ENCODE data around the gene BRICD5.
A peak's percentile ranks its signal among the peaks of the same experiment; 100 is the strongest.

Gene BRICD5

DNA sequence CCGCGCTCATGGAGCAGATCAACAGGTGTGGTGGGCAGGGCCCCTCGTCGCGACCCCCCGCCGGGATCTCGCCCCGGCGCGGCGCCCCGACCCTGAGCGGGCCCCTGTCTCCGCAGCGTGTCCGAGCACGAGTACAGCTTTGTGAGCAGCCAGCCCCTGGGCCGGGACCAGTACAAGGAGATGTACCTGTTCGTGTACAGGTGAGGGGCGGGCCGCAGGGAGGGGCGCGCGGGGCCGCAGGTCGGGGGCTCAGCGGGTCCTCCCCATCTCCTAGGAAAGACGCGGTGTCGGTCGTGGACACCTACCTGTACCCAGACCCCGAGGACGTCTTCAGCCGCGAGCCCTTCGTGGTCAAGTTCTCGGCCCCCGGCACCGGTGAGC, 26.4 kb upstream of the BRICD5 start:
- no peak for FAIRE-seq

DNA sequence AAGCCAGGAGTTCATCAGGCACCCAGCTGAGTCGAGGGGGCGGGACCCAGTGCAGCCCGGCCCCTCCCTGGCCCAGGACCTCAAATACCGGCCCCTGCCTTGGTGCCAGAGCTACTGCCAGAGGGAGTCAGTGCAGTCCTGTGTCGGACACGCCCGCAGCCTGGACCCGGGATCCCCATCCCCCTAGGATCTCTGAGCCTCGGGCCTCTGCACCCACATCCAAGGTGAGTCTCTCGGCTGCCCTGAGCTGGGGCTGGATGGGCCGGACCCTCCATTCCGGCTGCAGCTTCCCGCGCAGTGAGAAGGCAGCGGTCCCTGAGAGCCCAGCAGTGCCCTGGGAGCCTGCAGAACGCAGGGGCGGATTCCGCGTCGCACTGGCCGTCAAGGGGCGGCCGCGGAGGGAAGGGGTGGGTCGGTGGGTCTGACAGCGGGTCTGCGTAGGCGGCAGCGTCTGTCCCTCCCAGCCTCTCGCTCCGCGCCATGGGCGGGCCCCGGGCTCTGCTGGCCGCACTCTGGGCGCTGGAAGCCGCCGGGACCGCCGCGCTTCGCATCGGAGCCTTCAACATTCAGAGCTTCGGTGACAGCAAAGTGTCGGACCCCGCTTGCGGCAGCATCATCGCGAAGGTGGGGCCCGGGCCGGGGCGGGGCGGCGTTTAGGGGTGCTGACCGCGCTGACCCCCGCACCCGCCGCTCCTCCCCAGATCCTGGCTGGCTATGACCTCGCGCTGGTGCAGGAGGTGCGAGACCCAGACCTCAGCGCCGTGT, 25.9 kb upstream of the BRICD5 start, which contains the start of gene DNASE1L2:
Gene DNASE1L2, plus strand, starts transcription at position 108 of the 765 bp plus-strand sequence. Its CDS starts 373 bp downstream, at position 481.
- no peak for FAIRE-seq

DNA sequence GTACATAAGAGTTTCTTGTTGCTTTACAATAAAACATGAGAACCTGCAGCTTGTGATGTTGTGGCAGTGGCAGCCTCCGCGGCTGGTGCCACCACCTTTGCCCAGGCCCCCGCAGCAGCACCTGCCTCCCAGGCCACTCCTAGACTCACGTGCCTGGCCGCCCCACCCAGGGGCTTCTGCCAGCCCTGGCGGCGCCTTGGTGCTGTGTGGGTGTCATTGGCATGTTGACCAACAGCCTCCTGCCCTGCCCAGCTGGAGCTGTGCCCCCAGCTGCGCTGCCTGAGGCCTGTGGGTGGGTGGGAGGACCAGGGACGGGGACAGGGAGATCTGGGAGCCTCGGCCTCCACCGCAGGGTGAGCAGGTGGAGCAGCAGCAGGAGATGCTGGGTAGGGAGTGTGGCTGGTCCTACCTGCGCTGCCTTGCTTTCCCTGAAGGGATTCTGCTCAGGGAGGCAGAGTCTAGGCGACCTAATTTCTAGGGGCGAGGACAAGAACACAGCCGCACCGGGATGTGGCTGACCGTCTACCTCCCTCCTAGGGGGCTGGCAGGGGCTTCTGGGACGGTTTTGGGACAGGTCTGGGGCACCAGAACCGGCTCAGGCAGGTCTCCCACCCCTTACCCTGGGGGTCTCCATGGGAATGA, 25.2 kb upstream of the BRICD5 start:
- no peak for FAIRE-seq

DNA sequence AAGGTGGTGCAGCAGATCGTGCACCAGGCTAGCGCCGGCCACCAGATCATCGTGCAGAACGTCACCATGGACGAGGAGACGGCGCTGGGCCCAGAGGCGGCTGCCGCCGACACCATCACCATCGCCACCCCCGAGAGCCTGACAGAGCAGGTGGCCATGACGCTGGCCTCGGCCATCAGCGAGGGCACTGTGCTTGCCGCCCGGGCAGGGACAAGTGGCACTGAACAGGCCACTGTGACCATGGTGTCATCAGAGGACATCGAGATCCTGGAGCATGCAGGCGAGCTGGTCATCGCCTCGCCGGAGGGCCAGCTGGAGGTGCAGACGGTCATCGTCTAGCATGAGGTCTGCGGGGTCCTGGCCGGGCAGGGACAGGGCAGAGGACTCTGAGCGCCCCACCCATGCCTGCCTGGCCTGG, 24.6 kb upstream of the BRICD5 start:
- no peak for FAIRE-seq

DNA sequence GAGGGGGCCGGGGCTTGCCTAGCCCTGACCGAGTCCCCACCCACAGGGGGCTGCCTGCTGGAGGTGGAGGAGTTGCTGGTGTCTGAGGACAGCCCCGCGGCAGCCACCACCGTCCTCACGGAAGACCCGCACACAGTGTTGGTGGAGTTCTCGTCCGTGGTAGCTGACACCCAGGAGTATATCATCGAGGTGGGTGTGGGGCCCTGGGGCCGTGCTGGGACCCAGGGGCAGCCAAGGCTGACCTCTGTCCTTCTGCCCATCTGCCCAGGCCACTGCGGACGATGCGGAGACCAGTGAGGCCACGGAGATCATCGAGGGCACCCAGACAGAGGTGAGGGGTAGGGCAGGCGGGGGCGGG, 24.1 kb upstream of the BRICD5 start:
- no peak for FAIRE-seq

DNA sequence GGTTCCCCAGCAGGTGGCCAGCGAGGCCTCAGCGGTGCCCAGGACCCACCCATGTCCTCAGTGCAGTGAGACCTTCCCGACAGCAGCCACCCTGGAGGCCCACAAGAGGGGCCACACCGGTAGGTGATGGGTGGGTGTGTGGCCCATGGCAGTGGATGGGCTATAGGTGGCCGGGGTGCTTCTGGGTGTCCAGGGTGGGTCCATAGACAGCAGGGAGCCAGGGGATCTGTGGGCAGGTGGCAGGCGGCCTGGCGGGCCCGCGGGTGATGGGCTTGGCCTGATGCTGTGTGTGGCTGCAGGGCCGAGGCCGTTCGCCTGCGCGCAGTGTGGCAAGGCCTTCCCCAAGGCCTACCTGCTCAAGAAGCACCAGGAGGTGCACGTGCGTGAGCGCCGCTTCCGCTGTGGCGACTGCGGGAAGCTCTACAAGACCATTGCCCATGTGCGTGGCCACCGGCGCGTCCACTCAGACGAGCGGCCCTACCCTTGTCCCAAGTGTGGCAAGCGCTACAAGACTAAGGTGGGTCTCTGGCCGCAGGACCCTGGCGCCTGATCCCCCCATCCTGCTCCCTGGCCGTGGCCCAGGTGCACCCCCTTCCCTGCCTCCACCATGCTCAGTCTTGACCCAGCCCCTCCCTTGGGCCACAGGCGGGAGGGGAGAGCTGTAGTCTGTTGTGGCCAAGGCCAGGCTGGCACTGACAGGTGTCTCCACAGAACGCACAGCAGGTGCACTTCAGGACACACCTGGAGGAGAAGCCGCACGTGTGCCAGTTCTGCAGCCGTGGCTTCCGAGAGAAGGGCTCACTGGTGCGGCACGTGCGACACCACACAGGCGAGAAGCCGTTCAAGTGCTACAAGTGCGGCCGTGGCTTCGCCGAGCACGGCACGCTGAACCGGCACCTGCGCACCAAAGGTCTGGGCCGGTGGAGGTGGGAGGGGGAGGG, 23.5 kb upstream of the BRICD5 start:
- FAIRE-seq, result no peak

DNA sequence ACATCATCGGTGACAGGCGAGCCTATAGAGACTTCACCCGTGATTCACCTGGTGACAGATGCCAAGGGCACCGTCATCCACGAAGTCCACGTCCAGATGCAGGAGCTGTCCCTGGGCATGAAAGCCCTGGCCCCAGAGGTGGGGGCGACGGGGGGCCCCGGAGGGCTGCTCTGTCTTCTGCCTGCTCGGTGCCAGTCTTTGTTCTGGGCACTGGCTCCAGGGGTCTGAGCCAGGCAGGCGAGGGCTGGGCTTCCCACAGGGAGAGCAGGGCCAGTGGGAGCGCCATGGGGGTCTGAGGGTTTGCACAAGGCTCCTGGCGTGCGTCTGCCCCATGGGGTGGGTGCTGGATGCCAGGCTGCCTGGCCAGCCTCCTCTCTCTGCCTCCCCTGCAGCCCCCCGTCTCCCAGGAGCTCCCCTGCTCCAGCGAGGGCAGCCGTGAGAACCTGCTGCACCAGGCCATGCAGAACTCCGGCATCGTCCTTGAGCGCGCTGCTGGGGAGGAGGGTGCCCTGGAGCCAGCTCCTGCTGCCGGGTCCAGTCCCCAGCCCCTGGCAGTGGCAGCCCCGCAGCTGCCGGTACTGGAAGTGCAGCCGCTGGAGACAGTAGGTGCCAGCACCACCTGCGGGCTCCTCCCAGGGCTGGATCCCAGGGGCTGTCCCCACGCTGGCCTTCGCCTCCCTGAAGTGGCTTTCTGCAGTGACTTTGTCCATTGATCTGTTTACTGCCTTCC, 22.5 kb upstream of the BRICD5 start:
- no peak for FAIRE-seq

DNA sequence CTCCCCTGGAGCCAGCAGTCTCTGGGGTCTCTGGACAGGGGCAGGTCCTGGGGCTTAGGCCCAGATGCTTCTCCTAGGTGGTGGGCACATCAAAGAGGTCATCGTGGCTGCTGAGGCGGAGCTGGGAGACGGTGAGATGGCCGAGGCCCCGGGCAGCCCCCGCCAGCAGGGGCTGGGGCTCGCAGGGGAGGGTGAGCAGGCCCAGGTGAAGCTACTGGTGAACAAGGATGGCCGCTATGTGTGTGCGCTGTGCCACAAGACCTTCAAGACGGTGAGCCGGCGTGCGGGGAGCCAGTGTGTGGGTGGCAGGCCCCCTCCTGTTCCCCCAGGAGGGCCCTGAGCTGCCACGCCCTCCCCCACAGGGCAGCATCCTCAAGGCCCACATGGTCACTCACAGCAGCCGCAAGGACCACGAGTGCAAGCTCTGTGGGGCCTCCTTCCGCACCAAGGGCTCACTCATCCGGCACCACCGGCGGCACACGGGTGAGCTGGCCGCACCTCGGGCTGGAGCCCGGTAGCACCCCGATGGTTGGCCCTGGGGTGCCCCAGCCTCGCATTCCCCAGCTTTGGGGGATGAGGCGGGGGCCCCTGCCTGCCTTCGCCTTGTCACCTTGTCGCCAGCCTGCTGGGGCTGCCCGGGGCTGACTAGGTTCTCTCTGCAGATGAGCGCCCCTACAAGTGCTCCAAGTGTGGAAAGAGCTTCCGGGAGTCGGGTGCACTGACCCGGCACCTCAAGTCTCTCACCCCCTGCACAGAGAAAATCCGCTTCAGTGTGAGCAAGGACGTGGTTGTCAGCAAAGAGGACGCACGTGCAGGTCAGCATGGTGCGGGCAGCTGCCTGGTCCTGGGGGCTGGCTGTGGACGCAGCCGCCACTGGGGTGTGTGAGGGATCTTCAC, 21.7 kb upstream of the BRICD5 start:
- FAIRE-seq, result no peak

DNA sequence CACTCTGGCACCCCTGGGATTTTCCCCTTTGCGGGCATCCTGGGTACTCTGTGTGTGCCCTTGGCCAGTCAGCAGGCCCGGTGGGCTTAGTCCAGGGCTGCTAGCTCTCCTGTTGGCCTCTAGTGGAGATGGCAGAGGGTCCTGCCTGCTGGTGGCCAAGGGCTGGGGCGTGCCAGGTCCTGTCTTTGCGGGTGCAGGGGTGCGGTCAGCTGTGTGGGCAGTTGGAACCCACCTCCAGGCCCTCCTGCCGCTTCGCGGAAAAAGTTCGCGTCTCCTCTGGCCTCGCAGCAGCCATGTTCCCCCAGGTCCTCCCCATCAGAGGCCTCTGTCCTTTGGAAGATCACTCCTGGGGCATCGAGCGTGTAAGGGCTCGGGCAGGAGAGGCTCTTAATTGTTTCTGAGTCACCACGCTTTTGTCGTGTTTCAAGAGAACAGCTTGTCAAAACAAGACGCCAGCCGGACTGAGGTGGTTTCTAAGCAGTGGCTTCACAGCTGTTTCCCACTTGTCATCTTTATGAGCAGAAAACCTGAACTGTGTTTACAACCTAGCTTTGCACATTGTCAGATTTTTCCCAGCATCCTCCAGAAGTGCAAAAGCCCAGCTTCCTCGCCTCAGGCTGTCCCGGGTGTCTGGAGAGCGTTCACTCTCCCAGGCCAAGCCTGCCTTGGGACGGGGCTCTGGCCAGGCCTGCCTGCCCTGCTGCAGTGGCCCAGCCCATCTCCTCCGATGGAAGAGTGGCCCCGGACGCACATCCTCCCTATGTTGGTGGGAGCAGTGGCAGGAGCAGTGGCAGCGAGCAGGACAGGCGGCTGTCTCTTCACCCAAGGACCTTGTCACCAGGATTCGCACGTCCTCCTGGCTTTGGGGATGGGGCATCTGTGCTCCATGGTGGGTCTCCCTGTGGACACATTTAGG, 20.6 kb upstream of the BRICD5 start:
- FAIRE-seq, result peak; percentile 88

DNA sequence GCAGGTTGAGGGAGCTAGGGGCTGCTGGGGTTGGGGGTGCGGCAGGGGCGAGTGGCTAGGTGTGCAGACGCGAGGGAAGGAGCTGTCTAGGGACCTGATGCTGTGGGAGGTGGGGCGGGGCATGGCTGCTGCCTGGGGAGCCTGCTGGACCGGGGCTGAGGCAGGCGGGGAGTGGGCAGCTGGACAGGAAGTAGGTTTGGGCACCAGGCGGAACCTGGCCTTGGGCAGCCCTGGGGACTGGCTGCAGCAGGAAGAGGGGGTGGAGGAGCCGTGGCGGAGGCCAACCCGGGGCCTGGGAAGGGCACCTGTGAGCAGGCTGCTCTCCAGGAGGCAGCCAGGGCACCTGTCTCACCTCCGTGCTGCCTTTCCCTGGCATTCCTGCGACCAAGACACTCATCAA, 19.7 kb upstream of the BRICD5 start:
- FAIRE-seq, result no peak

DNA sequence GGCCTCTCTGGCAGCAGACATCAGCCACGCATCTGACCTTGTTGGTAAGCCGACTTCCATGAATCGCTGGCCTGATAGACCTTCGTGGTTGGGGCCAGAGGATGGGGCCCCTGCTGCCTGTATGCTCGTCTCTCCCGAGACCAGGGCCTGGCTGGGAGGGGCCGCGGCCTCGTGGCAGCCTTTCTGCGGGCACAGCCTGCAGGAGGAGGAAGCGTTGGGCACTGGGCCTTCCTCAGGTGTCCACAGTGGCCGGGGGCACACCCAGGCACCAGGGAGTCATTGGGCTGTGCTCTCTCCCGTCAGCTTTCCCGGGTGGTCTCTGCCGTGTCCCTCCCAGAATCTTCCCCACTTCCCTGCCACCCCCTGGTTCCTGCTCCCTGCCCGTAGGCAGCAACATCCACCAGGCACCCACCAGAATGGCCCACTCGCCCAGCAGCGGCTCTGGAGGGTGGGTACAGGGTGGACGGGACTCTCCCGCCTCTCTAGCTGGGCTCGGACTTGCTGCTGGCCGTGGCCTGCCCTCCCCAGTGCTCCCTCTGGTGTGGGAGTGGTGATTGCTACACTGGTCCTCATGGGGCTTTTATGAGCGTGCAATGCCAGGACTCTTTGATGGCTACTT, 19.1 kb upstream of the BRICD5 start:
- no peak for FAIRE-seq

DNA sequence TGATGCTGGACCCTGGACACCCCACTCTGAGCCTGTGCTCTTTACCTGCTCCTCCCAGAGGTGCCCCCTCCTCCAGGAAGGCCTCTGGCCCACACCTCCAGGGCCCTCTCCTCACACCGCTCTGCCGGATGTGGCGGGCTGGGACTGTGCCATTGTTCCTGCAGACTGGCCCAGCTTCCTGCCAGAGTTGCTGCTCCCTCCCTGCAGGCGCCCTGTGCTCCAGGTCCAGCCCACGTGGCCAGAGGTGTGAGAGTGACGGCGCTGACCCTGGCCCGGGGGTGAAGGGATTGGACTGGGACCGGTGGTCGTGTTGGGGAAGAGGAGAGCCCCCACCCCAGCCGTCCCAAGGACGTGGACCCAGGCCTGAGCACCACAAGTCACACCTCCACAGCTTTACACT, 18.4 kb upstream of the BRICD5 start:
- no peak for FAIRE-seq

DNA sequence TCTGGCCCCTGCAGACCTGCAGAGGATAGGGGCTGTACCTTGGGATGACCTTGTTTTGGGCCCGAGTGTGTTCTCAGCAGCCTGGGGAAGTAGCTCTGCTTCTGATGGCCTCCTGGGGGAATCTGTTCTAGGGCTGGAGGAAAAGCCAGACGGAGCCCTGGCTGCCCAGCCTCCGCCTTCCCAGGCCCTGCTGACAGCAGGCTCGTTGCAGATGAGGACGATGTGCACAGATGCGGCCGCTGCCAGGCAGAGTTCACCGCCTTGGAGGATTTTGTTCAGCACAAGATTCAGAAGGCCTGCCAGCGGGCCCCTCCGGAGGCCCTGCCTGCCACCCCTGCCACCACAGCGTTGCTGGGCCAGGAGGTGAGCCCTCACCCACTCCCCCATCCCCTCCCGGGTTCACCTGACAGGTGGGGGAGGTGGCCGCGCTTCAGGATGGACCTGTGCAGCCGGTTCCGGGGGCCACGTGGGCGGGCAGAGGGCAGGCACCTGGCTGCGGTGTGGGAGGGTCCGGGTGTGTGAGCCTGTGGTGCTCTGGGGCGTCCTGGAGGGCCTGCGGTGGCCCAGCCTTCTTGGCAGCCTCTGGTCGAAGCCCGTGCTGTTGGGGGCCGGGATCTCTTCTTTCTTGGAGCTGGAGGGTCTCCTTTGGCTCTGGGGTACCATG, 17.6 kb upstream of the BRICD5 start:
- FAIRE-seq, result no peak

DNA sequence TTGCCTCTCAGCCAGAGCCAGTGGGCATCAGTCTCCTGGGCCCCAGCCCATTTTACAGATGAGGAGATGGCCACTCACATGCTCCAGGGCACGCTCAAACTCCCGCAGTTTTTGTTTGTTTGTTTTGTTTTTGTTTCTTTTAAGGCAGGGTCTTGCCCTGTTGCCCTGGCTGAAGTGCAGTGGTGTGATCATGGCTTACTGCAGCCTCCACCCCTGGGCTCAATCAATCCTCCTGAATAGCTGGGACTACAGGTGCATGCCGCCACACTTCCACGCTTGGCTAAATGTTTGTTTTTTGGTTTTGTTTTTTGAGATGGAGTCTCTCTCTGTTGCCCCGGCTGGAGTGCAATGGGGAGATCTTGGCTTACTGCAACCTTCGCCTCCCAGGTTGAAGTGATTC, 16.3 kb upstream of the BRICD5 start:
- FAIRE-seq, result no peak

DNA sequence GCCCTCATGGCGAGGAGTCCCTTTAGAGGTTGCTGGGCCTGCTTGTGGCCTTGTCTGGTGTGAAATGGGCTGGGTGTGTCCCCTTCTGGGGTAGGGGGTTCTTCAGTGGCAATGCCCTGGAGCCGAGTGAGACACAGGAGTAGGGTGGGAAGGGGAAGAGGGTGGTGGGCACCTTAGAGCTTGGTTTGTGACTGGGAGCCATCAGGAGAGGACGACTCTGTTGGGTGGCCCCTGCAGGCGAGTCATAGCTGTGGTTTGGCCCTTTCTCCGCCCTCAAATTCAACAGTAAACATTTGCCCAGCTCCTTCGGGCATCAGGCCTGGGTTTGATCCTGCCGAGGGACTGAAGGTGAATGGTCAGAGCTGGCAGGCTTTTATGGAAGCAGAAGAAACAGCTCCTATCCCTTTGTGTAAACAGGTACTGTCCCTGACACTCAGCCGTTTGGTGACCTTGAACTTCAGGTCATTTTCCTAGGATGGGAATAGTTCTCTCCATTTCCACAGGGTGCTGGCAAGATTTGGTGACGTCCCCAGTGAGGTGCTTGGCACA, 15.7 kb upstream of the BRICD5 start:
- FAIRE-seq, result no peak

DNA sequence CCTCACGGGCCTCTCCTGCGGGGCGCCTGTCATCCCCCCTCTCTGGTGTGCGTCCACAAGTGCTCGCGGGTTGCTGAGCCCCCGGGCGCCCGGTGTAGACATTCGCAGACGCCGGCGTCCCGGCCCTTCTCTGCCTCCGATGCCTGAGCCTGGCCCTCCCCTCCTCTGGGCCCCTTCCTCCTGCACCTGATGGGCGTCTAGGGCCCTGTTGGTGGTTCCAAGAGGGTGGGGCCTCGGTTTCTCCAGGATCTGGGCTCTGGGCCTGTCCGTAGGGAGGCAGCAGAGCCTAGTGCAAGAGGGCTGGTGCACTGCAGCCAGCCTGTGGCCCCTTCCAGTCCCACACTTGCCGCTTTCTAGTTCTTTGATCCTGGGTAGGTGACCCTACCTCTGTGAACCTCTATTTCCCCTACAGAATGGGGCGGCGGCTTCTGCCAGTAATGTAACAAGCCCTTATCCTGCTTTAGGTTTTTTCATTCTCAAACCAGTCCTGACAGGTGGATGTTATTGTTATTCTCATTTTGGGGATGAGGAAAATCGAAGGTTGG, 13.4 kb upstream of the BRICD5 start:
- FAIRE-seq, result no peak

DNA sequence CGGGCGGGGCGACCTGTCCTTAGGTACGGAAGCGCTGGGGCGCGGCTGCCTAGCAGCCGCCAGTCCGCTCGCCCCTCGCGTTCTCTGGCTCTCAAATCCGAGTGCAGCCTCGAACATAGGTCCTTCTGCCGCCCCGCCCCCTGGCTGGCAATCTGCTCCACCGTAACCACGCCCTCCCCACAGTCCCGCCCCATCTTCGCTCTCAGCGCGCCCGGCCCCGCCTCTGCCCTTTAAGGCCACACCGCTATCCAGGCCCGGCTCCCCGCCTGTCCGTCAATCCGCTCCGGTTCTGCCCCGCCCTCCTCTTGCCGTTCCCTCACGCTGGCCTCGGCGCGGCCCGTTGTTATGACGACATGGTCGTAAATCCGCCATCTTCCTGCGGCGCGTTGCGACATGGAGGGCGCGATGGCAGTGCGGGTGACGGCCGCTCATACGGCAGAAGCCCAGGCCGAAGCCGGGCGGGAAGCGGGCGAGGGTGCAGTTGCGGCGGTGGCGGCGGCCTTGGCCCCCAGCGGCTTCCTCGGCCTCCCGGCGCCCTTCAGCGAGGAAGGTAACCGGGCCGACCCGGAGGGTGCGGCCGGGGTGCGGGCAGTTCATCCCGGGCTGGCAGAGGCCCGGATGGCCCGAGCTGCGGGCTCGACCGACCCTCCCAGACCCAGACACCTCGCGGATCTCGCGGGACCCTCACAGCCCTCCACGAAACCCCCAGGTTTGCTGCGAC, 12.7 kb upstream of the BRICD5 start, which contains the start of gene E4F1:
Gene E4F1, plus strand, starts transcription at position 371 of the 721 bp plus-strand sequence. Its CDS starts 23 bp downstream, at position 394.
- FAIRE-seq, result no peak

DNA sequence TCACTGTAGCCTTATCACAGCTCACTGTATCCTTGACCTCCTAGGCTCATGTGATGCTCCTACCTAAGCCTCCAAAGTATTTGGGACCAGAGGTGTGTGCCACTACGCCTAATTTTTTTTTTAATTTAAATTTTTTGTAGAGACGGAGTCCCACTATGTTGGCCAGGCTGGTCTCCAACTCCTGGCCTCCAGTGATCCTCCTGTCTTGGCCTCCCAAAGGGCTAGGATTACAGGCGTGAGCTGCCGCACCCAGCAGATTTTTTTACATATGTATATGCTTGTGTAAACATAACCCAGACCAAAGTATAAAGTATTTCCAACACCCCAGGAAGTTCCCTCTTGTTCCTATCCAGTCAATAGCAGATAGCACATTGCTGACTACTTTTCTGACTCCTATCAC, 5.7 kb upstream of the BRICD5 start:
- FAIRE-seq, result no peak

DNA sequence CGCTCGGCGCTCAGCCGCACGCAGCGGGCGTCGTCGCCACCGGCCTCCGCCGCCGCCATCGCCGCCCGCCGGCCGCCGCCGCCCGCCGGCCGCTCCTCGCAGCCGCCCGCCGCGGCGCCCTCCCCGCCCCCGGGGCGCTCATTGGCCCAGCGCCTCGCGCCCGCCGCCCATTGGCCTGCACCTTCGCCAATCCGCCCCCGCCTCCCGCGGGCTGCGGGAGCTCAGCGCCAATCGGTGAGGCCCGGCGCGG, 4.0 kb upstream of the BRICD5 start, which contains the start of gene PGP:
Gene PGP, minus strand, starts transcription at position 122 of the 250 bp plus-strand sequence. Its CDS starts 63 bp downstream, at position 59.
- no peak for FAIRE-seq
